NT2/D1 (cell line): ENCODE data around the gene ZC3H12D.

Experiments
- SUZ12 ChIP-seq: IDR thresholded peaks from 2 replicates; pipeline ENCODE4 v1.6.1; 2011; ENCODE audit not compliant: insufficient read length, insufficient read depth; ENCODE audit errors: extremely low read depth
- YY1 ChIP-seq: IDR thresholded peaks from 2 replicates; pipeline ENCODE4 v1.6.1; 2011; ENCODE audit not compliant: insufficient read length, insufficient read depth
- ZNF274 ChIP-seq: IDR thresholded peaks from 2 replicates; pipeline ENCODE4 v1.6.1; 2011; ENCODE audit warnings: mild to moderate bottlenecking, low read depth, low read length

DNA sequence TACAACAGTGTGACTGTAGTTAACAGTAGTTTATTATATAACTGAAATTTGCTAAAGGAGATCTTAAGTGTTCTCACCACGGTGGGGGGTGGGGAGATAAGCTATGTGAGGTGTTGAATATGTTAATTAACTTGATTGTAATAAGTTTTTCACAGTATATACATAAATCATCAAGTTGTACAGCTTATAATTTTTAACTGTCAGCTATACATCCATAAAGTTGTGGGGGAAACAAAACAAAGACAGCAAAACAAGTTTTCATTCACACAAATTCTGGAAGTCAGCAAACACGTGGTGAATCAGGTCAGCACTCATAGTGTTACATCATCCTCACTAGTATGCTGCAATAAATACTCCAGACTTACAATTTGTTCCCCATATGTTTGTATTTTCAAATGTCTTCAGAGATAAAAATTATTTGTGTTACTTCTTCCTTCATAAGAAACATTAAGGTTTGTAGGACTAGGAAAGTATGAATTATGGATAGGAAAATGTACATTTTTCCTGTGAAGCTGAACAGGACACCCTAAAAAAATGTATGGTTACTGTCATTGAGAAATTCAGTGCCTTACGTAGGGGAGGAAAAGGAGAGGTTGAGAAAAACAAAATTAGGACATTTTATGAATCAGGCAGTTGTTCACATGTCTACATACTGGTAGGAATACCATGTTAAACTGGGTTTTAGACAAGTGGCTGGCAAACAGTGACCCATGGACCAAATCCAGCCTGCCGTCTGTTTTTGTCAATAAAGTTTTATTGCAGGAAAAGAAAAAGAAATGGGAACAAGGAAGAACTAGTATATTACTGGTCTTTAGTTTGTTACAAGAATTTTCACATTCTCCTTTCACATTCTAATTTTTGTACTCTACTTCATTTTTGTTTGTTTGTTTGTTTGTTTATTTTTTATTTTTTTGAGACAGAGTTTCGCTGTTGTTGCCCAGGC, 78.7 kb downstream of the ZC3H12D start:
- no peak for TF ChIP-seq ZNF274
- TF ChIP-seq SUZ12: no peak
- TF ChIP-seq YY1: no peak
